Large intestine (tissue), 3 donors: ENCODE measurements around the gene SCO2. TPM values are rescaled to one million over a fixed set of nuclear protein-coding genes. Genes with fewer than 3 reads are reported as not detected.
A peak's percentile ranks its signal among the peaks of the same experiment; 100 is the strongest.

Experiments
- DNase-seq, 2 donors: peaks; one replicate each; pipeline versions ENCODE4 v3.0.0 to v3.0.0-alpha.2; 2013
- H3K27ac ChIP-seq: one replicate; pipeline ENCODE4 v1.5.1; 2013; ENCODE audit warnings: low read length
- H3K27me3 ChIP-seq: 2 replicates; pipeline ENCODE4 v1.6.1; 2013; ENCODE audit warnings: low read length; ENCODE audit not compliant: control insufficient read depth, insufficient read depth
- H3K36me3 ChIP-seq: 2 replicates; pipeline ENCODE4 v1.6.1; 2013; ENCODE audit warnings: low read length; ENCODE audit not compliant: control insufficient read depth, insufficient read depth
- H3K4me1 ChIP-seq: one replicate; pipeline ENCODE4 v1.6.1; 2013; ENCODE audit warnings: low read length; ENCODE audit not compliant: control insufficient read depth, insufficient read depth
- H3K4me3 ChIP-seq: one replicate; pipeline ENCODE4 v1.5.1; 2013; ENCODE audit warnings: low read length
- H3K9me3 ChIP-seq: one replicate; pipeline ENCODE4 v1.6.1; 2013; ENCODE audit warnings: mild to moderate bottlenecking, low read depth, low read length, moderate library complexity; ENCODE audit not compliant: control insufficient read depth
- WGBS: methylation state at CpG from one replicate; pipeline ENCODE4 v1.1.5; 2013; ENCODE audit warnings: low lambda C conversion rate; ENCODE audit not compliant: insufficient coverage; 5-methylcytosine and 5-hydroxymethylcytosine counted together
- polyA plus RNA-seq: library from polyadenylated mRNA; unstranded; fragments of 120-200 nt; gene quantifications from one replicate; pipeline ENCODE4 v1.2.1, GENCODE V29; 2013

The SCO2 gene
- polyA plus RNA-seq, 1 donor = 1.8 TPM

GRCh38 chr22:50550395-50550794 lies 25.0 kb upstream of the SCO2 start:
- no CpG with 5 or more reads among the region's 8 CpGs for WGBS
- Histone ChIP-seq H3K4me1 (peaks cover 4% of the 10 kb centered on the region), H3K27me3 (peaks cover 60% of the 10 kb centered on the region), H3K36me3 (no peaks in the 10 kb centered on the region), H3K4me3 (no peak overlapping the region), H3K9me3 (peaks cover 6% of the 10 kb centered on the region), H3K27ac (no peak overlapping the region)
- DNase-seq = no peak

DNA sequence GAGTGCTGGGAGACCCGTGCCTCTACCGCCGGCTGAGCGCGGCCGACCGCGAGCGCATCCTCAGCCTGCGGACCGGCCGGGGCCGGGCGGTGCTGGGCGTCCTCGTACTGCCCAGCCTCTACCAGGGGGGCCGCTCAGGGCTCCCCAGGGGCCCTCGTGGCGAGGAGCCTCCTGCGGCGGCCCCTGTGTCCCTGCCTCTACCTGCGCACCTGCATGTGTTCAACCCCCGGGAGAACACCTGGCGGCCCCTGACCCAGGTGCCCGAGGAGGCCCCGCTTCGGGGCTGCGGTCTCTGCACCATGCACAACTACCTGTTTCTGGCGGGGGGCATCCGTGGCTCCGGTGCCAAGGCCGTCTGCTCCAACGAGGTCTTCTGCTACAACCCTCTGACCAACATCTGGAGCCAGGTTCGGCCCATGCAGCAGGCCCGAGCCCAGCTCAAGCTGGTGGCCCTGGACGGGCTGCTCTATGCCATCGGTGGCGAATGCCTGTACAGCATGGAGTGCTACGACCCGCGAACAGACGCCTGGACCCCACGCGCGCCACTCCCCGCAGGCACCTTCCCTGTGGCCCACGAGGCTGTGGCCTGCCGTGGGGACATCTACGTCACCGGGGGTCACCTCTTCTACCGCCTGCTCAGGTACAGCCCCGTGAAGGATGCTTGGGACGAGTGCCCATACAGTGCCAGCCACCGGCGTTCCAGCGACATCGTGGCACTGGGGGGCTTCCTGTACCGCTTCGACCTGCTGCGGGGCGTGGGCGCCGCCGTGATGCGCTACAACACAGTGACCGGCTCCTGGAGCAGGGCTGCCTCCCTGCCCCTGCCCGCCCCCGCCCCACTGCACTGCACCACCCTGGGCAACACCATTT lies 23.8 kb upstream of the SCO2 start:
- no peak overlapping the region for H3K27ac ChIP-seq
- no peaks in the 10 kb centered on the region for H3K36me3 ChIP-seq
- H3K4me3 ChIP-seq = no peak overlapping the region
- peaks cover 69% of the 10 kb centered on the region for H3K27me3 ChIP-seq
- H3K9me3 ChIP-seq = peaks cover 6% of the 10 kb centered on the region
- no CpG with 5 or more reads among the region's 68 CpGs for WGBS
- no peak for DNase-seq
- peaks cover 4% of the 10 kb centered on the region for H3K4me1 ChIP-seq

DNA sequence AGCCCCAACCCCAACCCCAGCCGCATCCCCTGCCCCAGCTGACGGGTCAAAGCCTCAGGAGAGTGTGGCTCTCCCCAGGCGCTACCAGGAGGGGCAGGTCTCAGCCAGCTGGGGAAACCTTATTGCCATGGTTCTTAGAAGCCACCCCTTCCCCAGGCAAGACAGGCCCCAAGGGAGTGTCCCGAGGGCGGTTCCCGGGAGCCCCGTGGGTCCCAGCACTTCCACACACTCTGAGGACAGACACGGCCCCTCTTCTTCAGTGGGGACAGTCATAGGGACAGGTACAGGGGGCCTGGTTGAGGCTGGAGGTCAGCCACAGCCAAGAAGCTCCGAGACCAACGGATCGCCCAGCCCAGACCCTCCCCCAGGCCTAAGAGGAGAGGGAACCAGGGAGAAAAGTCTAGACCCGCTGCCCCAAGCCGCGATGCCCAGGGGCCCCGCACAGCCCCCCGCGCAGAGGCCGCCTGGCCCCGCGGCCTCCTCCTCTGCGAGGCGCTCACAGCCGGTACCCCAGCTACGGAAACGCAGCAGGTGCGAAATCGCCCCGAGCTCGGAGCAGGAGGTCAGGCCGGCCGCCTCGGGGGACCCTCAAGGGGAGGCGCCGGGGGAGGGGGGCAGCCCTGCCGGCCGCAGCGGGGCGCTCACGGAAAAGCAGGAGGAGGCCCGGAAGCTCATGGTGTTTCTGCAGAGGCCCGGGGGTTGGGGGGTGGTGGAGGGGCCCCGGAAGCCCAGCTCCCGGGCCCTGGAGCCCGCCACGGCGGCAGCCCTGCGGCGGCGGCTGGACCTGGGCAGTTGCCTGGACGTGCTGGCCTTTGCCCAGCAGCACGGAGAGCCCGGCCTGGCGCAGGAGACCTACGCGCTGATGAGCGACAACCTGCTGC lies 22.9 kb upstream of the SCO2 start:
- Histone ChIP-seq H3K4me3 (no peak overlapping the region), H3K4me1 (peaks cover 4% of the 10 kb centered on the region), H3K9me3 (peaks cover 6% of the 10 kb centered on the region), H3K36me3 (no peaks in the 10 kb centered on the region), H3K27me3 (peaks cover 76% of the 10 kb centered on the region), H3K27ac (no peak overlapping the region)
- WGBS = no CpG with 5 or more reads among the region's 56 CpGs
- DNase-seq = peak in 1 of 2 donors; percentile 54

GRCh38 chr22:50547263-50547985 lies 22.0 kb upstream of the SCO2 start:
- Histone ChIP-seq H3K4me1 (peaks cover 4% of the 10 kb centered on the region), H3K36me3 (no peaks in the 10 kb centered on the region), H3K9me3 (peaks cover 6% of the 10 kb centered on the region), H3K27ac (no peak overlapping the region), H3K4me3 (no peak overlapping the region), H3K27me3 (peaks cover 76% of the 10 kb centered on the region)
- no CpG with 5 or more reads among the region's 35 CpGs for WGBS
- no peak for DNase-seq

- H3K36me3 ChIP-seq = no peaks in the 10 kb centered on the region
- H3K4me1 ChIP-seq = peaks cover 4% of the 10 kb centered on the region
- peaks cover 6% of the 10 kb centered on the region for H3K9me3 ChIP-seq
- H3K4me3 ChIP-seq = no peak overlapping the region
- no CpG with 5 or more reads among the region's 78 CpGs for WGBS
- H3K27ac ChIP-seq = no peak overlapping the region
- peaks cover 75% of the 10 kb centered on the region for H3K27me3 ChIP-seq
- no peak for DNase-seq
Measured at GRCh38 chr22:50546326-50547262, 21.2 kb upstream of the SCO2 start.

- Histone ChIP-seq H3K4me3 (no peak within 1 kb of the TSS), H3K4me1 (peaks cover 4% of the 10 kb centered on the region), H3K36me3 (no peaks in the 10 kb centered on the region), H3K27ac (no peak within 1 kb of the TSS), H3K9me3 (peaks cover 6% of the 10 kb centered on the region), H3K27me3 (peaks cover 70% of the 10 kb centered on the region)
- no CpG with 5 or more reads among the region's 10 CpGs for WGBS
- no peak for DNase-seq
Measured at GRCh38 chr22:50545522-50546325, 20.3 kb upstream of the SCO2 start, which contains the start of gene KLHDC7B. Gene KLHDC7B, plus strand, starts transcription at chr22:50545899. Its CDS starts 345 bp downstream, at chr22:50546244.

DNA sequence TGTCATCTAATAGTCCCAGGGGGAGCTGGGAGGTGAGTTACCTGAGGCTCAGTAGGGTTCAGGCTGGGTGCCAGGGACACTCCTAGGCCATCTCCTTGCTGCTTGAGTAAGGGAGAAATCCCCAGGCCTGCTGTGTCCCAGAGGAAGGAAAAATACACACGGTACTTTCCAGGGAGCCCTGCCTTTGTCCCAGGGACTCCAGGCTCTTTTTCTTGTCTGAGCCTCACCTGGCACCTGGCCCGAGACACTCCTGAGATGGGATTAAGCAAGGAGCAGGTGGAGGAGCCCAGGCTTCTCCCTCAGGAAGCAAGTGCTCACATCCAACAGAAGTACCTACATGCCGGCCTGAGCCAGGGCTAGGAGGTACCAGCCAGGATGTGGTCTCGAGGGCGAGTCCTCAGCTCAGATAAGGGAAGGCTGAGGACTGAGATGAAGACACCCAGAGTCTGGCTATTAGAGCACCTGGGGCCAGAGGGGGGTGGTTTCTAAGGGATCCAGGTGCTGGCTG lies 19.4 kb upstream of the SCO2 start:
- H3K27ac ChIP-seq = no peak overlapping the region
- WGBS = 72% methylated on average over 2 of the region's 5 CpGs
- peak in 1 of 2 donors; percentile 39 for DNase-seq
- peaks cover 6% of the 10 kb centered on the region for H3K9me3 ChIP-seq
- H3K4me3 ChIP-seq = no peak overlapping the region
- peaks cover 7% of the 10 kb centered on the region for H3K4me1 ChIP-seq
- no peaks in the 10 kb centered on the region for H3K36me3 ChIP-seq
- peaks cover 62% of the 10 kb centered on the region for H3K27me3 ChIP-seq

DNA sequence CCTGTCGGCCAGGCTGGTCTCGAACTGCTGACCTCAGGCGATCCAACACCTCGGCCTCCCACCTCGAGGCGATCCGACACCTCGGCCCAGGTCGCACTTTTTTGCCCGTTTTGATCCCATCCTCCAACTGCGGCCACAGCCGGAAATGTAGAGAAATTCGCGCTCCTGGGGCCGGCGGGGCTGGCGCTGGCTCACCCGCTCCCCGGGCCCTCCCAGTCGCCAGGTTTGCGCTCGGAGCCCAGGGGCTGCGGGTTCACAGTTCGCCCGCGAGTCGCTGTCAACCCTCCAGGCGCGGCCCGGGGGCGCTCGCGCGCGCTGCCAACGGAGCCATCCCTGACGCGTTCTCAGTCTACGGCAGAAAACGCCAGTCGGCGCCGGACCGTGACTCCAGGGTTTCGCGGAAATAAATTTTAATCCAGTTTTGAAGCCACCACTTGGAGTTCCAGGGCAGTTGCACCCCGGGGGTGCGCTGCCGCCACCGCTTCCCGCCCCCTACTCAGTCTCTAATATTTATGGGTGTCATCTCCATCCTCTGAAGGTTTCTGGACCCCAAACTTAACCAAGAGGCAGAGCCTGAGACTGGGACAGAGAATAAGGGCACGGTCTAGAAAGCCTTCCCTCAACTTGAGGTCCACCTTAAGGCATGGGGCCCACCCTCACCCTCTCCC lies 18.8 kb upstream of the SCO2 start:
- peak overlapping the region; percentile 27 for H3K4me3 ChIP-seq
- H3K27me3 ChIP-seq = peaks cover 56% of the 10 kb centered on the region
- no peaks in the 10 kb centered on the region for H3K36me3 ChIP-seq
- H3K4me1 ChIP-seq = peaks cover 11% of the 10 kb centered on the region
- peak in 1 of 2 donors; percentile 86 for DNase-seq
- WGBS = no CpG with 5 or more reads among the region's 52 CpGs
- H3K9me3 ChIP-seq = peaks cover 3% of the 10 kb centered on the region
- H3K27ac ChIP-seq = no peak overlapping the region
